Motor neuron (in vitro differentiated cells): ENCODE measurements around the gene PER2. TPM values are rescaled to one million over a fixed set of nuclear protein-coding genes. Genes with fewer than 3 reads are reported as not detected.

Source experiments
- ATAC-seq, 8 experiments: fragments of 200-7000 bp; cut with Tn5 transposase; replicated peaks in 6 of 8; 2 replicates each; pipeline ENCODE4 v1.8.0; 2021; ENCODE audit warnings: mild to moderate bottlenecking in 8 of 8, moderate library complexity in 8 of 8
- H3K27ac ChIP-seq, 2 donors: fragments of 250-450 bp; sonication (Bioruptor Pico); 2 replicates each; pipeline ENCODE4 v1.9.0; 2021; ENCODE audit warnings: antibody characterized with exemption in 2 of 2, mild to moderate bottlenecking in 2 of 2, moderate library complexity in 1 of 2
- H3K4me1 ChIP-seq, 2 donors: fragments of 250-450 bp; sonication (Bioruptor Pico); replicated peaks in 1 of 2; 2 replicates each; pipeline ENCODE4 v1.6.1; 2021; ENCODE audit warnings: antibody characterized with exemption in 2 of 2, mild to moderate bottlenecking in 2 of 2, moderate library complexity in 1 of 2
- H3K4me3 ChIP-seq, 5 donors: fragments of 250-450 bp; sonication (Bioruptor Pico); 2 replicates each; pipeline ENCODE4 v1.9.0; 2021; ENCODE audit warnings: antibody characterized with exemption in 5 of 5, mild to moderate bottlenecking in 5 of 5, moderate library complexity in 4 of 5
- WGBS, 10 experiments: fragments of 450-650 bp; shearing (Covaris generic); methylation state at CpG; one replicate each; pipeline ENCODE4 v1.0.0; 2022; 5-methylcytosine and 5-hydroxymethylcytosine counted together
- in situ Hi-C, 9 experiments: fragments of 400-800 bp; cut with MboI; loops; one replicate each; pipeline ENCODE4 v1.15.0; 2021; ENCODE audit warnings: low sequenced_read_pairs in 9 of 9, low pct_unique_long_range_greater_than_20kb in 2 of 9; ENCODE audit not compliant: unreplicated experiment in 9 of 9
- total RNA-seq, 8 experiments: library from RNA; unstranded; fragments of 300-600 nt; gene quantifications; 2 replicates each; pipeline versions ENCODE4 v1.2.3 to v1.2.4, GENCODE V29; 2022

The PER2 gene
- total RNA-seq, 8 experiments from 2014 or later: 0.66 to 8.7 (median 5.3) TPM

GRCh38 chr2:238224356-238225035, 63.9 kb downstream of the PER2 start:
- Histone ChIP-seq H3K4me1 (peaks cover 6 to 12% of the 10 kb centered on the region in 2 donors), H3K27ac (no peak overlapping the region), H3K4me3 (no peak overlapping the region)
- WGBS, 10 experiments: 60 to 100% (median 87%) methylated on average over 1 to 18 of the region's 29 CpGs; no CpG with 5 or more reads in 2 of the 10 experiments
- in situ Hi-C loops: no loop called here
- no peak for ATAC-seq

- WGBS, 10 experiments: 23 to 96% (median 81%) methylated on average over 2 to 8 of the region's 23 CpGs; no CpG with 5 or more reads in 5 of the 10 experiments
- in situ Hi-C loops: no loop called here
- peaks cover 5 to 6% of the 10 kb centered on the region in 2 donors for H3K4me1 ChIP-seq
- peak in 2 of 8 experiments; percentile 9 to 98 for ATAC-seq
- H3K27ac ChIP-seq: no peak overlapping the region
- H3K4me3 ChIP-seq: no peak overlapping the region
These were observed 67.4 kb downstream of the PER2 start for GRCh38 chr2:238220892-238221521.

GRCh38 chr2:238220274-238220891, 68.0 kb downstream of the PER2 start:
- in situ Hi-C loops: no loop called here
- Histone ChIP-seq H3K4me3 (no peak overlapping the region), H3K27ac (no peak overlapping the region), H3K4me1 (peaks cover 5 to 6% of the 10 kb centered on the region in 2 donors)
- WGBS, 10 experiments: 42 to 94% (median 69%) methylated on average over 1 to 10 of the region's 10 CpGs; no CpG with 5 or more reads in 1 of the 10 experiments
- peak in 3 of 8 experiments; percentile 35 to 51 (median 40) for ATAC-seq

GRCh38 chr2:238216651-238217184, 71.7 kb downstream of the PER2 start:
- in situ Hi-C loops: no loop called here
- Histone ChIP-seq H3K27ac (no peak overlapping the region), H3K4me3 (no peak overlapping the region), H3K4me1 (peaks cover 5 to 6% of the 10 kb centered on the region in 2 donors)
- peak in 4 of 8 experiments; percentile 40 to 53 (median 46) for ATAC-seq
- 67 to 80% (median 67%) methylated on average over 1 of the region's 2 CpGs; no CpG with 5 or more reads in 7 of the 10 experiments for WGBS, 10 experiments

GRCh38 chr2:238207006-238207405, 81.4 kb downstream of the PER2 start:
- no peak for ATAC-seq
- Histone ChIP-seq H3K4me3 (no peak overlapping the region), H3K4me1 (peaks cover 2 to 4% of the 10 kb centered on the region in 2 donors), H3K27ac (no peak overlapping the region)
- in situ Hi-C loops: no loop called here
- WGBS, 10 experiments: 44 to 100% (median 90%) methylated on average over 1 to 7 of the region's 7 CpGs

GRCh38 chr2:238203973-238204683, 84.3 kb downstream of the PER2 start:
- 55 to 83% (median 80%) methylated on average over 3 to 13 of the region's 18 CpGs; no CpG with 5 or more reads in 1 of the 10 experiments for WGBS, 10 experiments
- H3K4me3 ChIP-seq: peak overlapping the region; percentile 75 to 93 (median 89)
- in situ Hi-C loops: no loop called here
- peak in 1 of 8 experiments; percentile 4 for ATAC-seq
- peaks cover 12 to 13% of the 10 kb centered on the region in 2 donors for H3K4me1 ChIP-seq
- H3K27ac ChIP-seq: peak overlapping the region; percentile 19 to 50

GRCh38 chr2:238203094-238203972, 85.1 kb downstream of the PER2 start, which contains the start of gene ILKAP:
TSS of gene ILKAP (minus strand) at chr2:238203695. CDS start at chr2:238203553, 142 bp downstream.
- H3K4me1 ChIP-seq: peaks cover 12 to 13% of the 10 kb centered on the region in 2 donors
- H3K27ac ChIP-seq: peak within 1 kb of the TSS; percentile 89 to 90
- ATAC-seq: peak; percentile 94 to 99 (median 99)
- 0 to 5% (median 0%) methylated on average over 1 to 6 of the region's 126 CpGs; no CpG with 5 or more reads in 5 of the 10 experiments for WGBS, 10 experiments
- in situ Hi-C loops: no loop called here
- H3K4me3 ChIP-seq: peak within 1 kb of the TSS; percentile 75 to 93 (median 89)

- 0 to 8% (median 4%) methylated on average over 3 to 12 of the region's 27 CpGs; no CpG with 5 or more reads in 2 of the 10 experiments for WGBS, 10 experiments
- Histone ChIP-seq H3K27ac (peak overlapping the region; percentile 89 to 90), H3K4me1 (peaks cover 12 to 13% of the 10 kb centered on the region in 2 donors), H3K4me3 (peak overlapping the region; percentile 75 to 93 (median 89))
- ATAC-seq: peak in 1 of 8 experiments; percentile 2
- in situ Hi-C loops: no loop called here
These were observed 85.9 kb downstream of the PER2 start for GRCh38 chr2:238202326-238203093.

Other genes starting within 250 kb of the PER2 start
- 10 to 100 TPM in 4 of 8 experiments, 1 to 10 TPM in 4; 7.4 to 40.7 (median 12.4) TPM for gene SCLY, start 227.6 kb downstream of the PER2 start, total RNA-seq
- gene ESPNL, start 188.3 kb downstream of the PER2 start, total RNA-seq: under 1 TPM; 0.11 to 0.87 (median 0.39) TPM
- under 1 TPM; 0.21 to 0.76 (median 0.42) TPM for gene KLHL30, start 149.9 kb downstream of the PER2 start, total RNA-seq
- 1 to 10 TPM in 2 of 8 experiments, under 1 TPM in 6; 0.54 to 2.9 (median 0.80) TPM for gene ERFE, start 129.6 kb downstream of the PER2 start, total RNA-seq
- gene ILKAP, start 84.9 kb downstream of the PER2 start, total RNA-seq: 10 to 100 TPM; 18.7 to 41.7 (median 23.5) TPM
- gene HES6, start 48.6 kb downstream of the PER2 start, total RNA-seq: 100 to 1,000 TPM in 1 of 8 experiments, 10 to 100 TPM in 4, 1 to 10 TPM in 3; 1.9 to 176 (median 29.6) TPM
- gene TRAF3IP1, start 31.9 kb upstream of the PER2 start, total RNA-seq: 10 to 100 TPM in 4 of 8 experiments, 1 to 10 TPM in 4; 5.3 to 16.6 (median 11.7) TPM
- 10 to 100 TPM; 12.1 to 50.2 (median 20.0) TPM for gene ASB1, start 138.3 kb upstream of the PER2 start, total RNA-seq